Anterior cingulate cortex (tissue), 58 donors: ENCODE measurements around the gene RPP21.
A peak's percentile ranks its signal among the peaks of the same experiment; 100 is the strongest.

Experiments
- DNase-seq, 58 donors: peaks; one replicate each; lab custom pipeline; 2025; lab: John Stamatoyannopoulos, UW

The RPP21 gene

DNA sequence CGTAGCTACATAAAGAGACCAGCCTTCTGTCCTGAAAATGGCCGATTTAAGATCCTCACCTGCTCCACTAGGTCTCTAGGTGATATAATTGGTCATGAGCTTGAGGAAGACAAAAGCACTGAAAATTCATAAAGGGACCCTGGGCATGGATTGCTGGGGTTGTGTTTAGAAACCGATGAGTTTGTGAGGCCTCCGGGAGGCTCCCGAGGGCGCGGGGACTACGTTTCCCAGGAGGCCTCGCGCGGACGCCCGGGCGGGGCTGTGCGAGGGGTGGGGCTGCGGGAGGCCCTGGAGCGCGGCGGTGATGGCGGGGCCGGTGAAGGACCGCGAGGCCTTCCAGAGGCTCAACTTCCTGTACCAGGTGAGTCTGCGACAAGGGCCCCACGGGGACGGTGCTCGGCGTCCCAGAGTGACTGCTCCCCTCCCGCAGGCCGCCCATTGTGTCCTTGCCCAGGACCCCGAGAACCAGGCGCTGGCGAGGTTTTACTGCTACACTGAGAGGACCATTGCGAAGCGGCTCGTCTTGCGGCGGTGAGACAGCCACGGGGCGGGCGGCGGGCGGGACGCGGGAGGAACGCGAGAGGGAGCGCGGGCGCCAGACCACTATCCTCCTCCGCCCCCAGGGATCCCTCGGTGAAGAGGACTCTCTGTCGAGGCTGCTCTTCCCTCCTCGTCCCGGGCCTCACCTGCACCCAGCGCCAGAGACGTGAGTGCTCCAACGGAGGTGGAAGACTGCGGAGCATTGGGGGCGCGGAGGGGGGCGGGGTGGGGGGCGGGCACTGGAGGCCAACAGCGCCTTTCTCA lies at the start of gene RPP21:
RPP21 (plus strand) TSS at position 289 of the 804 bp plus-strand sequence; CDS start at position 305, 16 bp downstream.
- peak; percentile 18 to 91 (median 81) for DNase-seq

DNA sequence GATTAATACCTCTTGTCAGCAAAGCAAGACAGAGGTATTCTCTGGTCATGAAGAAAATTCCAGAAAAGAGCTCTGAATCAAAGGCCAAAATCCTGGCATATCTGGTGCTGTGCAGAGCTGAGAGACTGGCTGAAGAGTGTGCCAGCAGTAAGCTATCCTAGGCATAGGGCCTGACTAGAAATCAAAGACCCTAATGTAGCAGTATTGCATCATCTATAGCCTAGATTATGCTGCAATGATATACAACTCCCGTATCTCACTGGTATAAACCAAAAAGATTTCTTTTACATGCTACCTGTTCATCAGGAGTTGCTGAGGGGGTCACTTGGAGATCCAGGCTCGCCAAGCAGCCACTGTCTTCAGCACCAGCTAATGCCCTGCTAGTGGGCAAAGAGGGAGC lies 49.1 kb upstream of the RPP21 start:
- no peak for DNase-seq

DNA sequence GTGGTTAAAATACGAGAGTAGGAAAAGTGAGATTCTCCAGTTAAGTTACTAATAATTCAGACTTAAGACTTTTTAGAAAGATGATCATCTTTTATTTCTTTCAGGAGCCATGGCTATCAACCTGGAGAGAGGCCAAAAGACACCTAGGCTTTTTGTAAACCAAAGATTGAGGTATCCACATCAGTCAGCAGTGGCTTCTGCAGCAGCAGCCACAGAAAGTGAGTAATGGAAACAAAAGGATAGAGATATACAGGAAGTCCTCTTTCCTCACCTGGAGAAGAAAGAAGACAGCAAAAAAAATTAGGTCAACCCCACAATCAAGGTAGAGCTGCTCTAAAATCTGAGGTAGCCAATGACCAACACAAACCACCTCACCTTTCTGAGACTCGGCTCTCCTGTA lies 41.0 kb upstream of the RPP21 start:
- no peak for DNase-seq

DNA sequence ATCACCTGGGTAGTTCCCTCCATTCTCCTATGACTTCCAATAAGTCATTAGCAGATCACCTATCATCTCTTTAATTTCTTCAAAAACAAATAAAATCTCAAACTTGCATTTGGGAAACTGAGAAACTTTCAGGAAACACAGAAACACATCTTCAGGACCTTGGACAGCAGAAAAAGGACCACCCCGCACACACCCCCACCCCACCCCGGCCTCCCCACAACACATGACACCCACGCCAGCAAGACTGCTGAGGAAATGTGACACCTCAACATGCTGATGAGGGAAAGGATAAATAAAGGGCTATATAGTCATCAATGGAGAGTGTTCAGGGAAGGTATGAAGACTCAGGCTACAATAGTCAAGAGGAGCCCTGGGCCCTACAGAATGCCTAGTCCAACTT lies 33.9 kb upstream of the RPP21 start:
- DNase-seq: no peak

- DNase-seq: no peak
Measured at GRCh38 chr6:30311671-30312070, 33.3 kb upstream of the RPP21 start.

- no peak for DNase-seq
Measured at GRCh38 chr6:30312266-30312665, 32.7 kb upstream of the RPP21 start.

DNA sequence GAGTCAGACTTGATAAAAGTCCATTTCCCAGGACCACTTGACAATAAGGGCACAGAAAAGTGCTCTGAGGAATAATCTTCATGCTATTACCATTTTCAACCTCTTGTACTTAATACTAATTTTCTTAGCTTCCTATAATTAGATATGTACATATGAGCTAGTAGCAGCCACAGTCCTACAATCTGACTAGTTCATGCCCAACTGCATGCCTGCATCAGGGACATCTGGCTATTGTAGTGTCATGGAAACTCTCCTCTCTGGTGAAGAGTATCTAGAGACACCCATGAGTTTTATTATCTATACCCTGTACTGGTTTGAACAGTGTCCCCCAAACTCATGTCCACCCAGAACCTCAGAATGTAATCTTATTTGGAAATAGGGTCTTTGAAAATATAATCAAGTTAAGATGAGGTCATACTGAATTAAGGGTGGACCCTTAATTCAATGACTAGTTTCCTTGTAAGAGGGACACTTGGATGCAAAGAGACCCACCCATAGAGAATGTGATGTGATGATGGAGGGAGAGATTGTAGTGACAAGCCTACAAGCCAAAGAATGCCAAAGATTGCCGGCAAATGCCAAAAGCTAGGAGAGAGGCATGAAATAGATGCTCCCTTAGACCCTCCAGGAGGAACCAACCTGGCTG lies 32.2 kb upstream of the RPP21 start:
- no peak for DNase-seq

- no peak for DNase-seq
Measured at GRCh38 chr6:30315156-30315555, 29.8 kb upstream of the RPP21 start.

DNA sequence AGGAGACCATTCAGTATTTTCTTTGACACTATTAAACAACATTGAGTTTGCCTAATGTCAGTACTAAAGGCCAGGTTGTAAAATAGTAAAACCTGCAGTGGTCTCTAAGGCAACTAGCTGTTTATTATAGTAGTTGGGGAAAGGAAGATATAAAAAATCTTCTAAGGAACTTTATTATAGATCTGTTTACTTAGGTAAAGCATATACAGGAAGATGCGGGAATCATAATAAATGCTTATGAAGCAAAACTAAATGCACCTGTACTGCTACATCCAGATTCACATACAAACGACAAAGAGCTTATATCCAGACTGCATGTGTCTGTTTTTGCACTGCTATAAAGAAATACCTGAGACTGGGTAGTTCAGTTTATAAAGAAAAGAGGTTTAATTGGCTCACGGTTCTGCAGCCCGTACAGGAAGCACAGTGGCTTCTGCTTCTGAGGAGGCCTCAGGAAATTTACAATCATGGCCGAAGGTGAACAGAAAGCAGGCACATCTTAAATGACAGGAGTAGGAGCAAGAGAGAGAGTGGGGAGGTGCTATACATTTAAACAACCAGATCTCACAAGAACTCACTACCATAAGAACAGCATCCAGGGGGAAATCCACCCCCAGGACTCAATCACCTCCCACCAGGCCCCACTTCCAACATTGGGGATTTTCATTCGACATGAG lies 26.9 kb upstream of the RPP21 start:
- DNase-seq: no peak

GRCh38 chr6:30319146-30319835 lies 25.7 kb upstream of the RPP21 start:
- no peak for DNase-seq

DNA sequence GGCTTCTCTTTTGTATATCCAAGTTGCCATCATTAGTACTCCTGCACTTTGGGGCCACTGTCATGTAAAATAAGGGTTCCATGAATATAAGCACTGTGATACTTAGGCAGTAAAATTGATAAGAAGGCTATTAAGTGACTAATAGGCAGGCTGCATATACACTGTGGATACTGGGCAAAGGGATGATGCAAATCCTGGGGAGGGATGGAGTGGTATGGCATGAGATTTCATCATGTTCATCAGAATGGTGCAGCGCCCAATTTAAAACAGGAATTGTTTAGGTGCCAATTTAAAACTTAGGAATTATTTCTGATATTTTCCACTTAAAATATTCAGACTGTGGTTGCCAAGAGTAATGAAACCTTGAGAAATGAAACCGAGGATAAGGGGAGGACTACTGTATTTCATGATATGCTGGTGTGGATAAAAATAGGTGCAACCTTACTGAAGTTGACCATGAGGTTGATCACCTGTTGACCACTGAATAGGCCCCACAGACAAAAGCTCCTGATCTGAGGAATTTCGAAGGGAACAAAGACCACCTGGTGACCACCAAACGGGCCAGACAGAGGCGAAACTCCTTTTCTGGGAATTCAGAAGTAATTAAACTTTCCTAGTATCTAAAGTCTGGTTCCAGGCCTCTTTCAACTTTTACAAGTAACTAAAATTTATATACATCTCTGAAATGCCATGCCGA lies 23.1 kb upstream of the RPP21 start:
- DNase-seq: no peak

GRCh38 chr6:30322527-30323501 lies 22.1 kb upstream of the RPP21 start:
- DNase-seq: no peak

DNA sequence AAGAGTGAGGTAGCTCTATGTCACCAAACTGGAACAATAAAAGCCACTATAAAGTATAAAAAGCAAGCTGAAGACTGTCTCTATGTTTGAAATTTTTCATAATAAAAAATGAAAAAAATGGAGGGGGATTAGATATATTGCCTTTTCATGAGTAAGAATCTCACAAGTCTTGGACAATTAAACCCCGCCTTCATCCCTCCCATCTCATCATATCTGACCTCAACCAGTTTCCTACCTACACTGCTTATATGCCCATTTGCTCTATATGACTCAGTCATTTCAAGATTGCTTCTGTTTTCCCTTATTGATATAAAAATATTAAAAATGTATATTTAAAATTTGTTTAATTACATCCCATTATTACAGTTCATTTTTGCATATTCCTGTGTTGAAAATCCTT lies 21.1 kb upstream of the RPP21 start:
- no peak for DNase-seq

DNA sequence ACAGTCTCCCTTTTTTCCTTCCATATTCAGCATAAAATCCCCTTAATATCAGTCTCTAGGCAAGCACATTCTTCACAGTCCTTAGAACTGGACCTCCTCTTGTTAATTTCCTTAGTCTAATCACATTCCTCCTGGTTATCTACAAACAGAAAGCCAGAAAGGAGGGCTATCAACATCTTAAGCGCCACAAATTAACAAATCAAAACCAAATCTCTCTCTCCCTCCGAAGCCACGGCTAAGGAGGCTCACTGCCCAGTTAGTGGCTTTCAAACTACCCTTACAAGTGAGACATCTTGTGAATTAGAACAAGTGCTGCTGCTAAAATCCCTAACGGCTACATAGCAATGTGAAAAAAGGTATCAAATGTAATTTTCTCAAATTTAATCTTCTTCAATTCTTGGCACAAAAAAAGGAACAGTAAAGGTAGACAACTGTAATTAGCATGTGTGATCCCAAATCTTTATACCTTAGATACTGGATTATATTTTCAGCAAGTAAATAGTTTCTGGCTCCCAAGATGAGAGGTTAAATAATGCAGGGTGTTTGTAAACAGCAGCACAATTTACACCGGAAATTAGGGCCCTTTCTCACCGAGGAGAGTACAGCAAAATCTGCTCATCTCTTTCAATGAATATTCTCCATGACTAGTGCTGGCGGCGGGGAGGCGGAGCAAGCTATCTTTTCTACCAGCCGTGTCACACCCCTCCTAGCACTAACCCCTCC lies 19.6 kb upstream of the RPP21 start:
- DNase-seq: peak in 14 of 58 donors; percentile 2 to 42 (median 16)

- DNase-seq: peak in 44 of 58 donors; percentile 19 to 93 (median 81)
Measured at GRCh38 chr6:30325873-30326525, 19.0 kb upstream of the RPP21 start.

DNA sequence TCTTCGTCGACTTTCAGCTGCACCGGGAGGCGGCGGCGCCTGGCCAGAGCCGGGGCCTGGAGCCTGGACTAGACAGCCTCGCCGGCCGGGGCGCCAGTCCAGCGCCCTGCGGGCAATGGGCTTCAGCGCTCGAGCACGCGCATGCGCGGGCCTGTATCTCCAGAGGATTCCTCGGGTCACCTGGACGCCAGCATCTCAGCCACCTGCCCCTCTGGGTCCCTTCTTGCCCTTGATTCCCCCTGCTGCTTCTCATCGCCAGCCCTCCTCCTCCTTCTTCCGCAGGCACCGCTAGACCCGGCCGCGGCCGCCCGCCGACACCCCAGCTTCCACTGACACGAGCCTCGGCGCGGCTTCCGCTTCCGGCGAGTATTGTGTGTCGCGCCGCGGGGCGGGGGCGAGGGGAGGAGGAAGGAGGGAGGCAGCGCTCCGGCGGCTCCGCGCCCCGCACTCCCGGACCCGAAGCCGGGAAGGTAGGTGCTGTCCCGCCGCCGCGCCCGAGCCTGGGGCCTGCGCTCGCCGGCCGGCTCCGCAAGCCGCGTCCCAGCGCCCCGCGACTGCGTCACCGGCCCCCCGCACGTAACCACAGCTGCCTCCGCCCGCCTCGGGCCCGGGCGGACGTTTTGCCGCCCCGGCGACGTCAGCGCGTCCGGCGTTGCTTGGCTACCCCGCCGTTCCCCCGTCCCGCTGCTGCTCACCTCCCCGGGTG lies 18.3 kb upstream of the RPP21 start, which contains the start of gene TRIM39:
TRIM39 (plus strand) TSS at position 402 of the 706 bp plus-strand sequence. CDS start 2,391 bp downstream, outside the sequence.
- DNase-seq: peak; percentile 53 to 97 (median 88)

- no peak for DNase-seq
Measured at GRCh38 chr6:30327232-30327746, 17.7 kb upstream of the RPP21 start.
